Left ventricle myocardium inferior (tissue), 1 donor: Measurements from ENCODE around the gene CYP27C1. TPM values are rescaled to one million over a fixed set of nuclear protein-coding genes. Genes with fewer than 3 reads are reported as not detected.

Experiments used
- DNase-seq: peaks from one replicate; pipeline ENCODE4 v3.0.0-alpha.2; 2020
- H3K27ac ChIP-seq: fragments of 200-600 bp; replicated peaks from 2 replicates; pipeline ENCODE4 v1.8.0; 2021
- H3K27me3 ChIP-seq: fragments of 200-600 bp; 2 replicates; pipeline ENCODE4 v1.8.0; 2021; ENCODE audit warnings: low read depth
- H3K36me3 ChIP-seq: fragments of 200-600 bp; 2 replicates; pipeline ENCODE4 v1.8.0; 2021
- H3K4me1 ChIP-seq: fragments of 200-600 bp; 2 replicates; pipeline ENCODE4 v1.8.0; 2021
- H3K4me3 ChIP-seq: fragments of 200-600 bp; 2 replicates; pipeline ENCODE4 v1.8.0; 2021; ENCODE audit warnings: mild to moderate bottlenecking, moderate library complexity
- H3K9me3 ChIP-seq: fragments of 200-600 bp; replicated peaks from 2 replicates; pipeline ENCODE4 v1.8.0; 2021
- intact Hi-C: fragments of 100-400 bp; cut with micrococcal nuclease; formaldehyde crosslinking; loops from one replicate; pipeline ENCODE4 v1.11.0; 2022
- total RNA-seq: library from RNA; stranded (reverse); fragmentation: NEBNext Ultra II Directional; extraction: Animal tissue kit (Norgen Biotek cat#: 25700); gene quantifications from one replicate; pipeline ENCODE4 v1.2.1, GENCODE V29; 2021
- TF ChIP-seq, protein P1 (sequence below): fragments of 200-600 bp; IDR thresholded peaks from 2 replicates; pipeline ENCODE4 v1.8.0; 2021; ENCODE audit warnings: antibody characterized with exemption, mild to moderate bottlenecking, borderline replicate concordance
- donor health status: DM: no; HTN: yes; CAD: no; lungs with severe emphysema.

Gene CYP27C1
- total RNA-seq, 1 donor from 2014 or later = 0.11 TPM

DNA sequence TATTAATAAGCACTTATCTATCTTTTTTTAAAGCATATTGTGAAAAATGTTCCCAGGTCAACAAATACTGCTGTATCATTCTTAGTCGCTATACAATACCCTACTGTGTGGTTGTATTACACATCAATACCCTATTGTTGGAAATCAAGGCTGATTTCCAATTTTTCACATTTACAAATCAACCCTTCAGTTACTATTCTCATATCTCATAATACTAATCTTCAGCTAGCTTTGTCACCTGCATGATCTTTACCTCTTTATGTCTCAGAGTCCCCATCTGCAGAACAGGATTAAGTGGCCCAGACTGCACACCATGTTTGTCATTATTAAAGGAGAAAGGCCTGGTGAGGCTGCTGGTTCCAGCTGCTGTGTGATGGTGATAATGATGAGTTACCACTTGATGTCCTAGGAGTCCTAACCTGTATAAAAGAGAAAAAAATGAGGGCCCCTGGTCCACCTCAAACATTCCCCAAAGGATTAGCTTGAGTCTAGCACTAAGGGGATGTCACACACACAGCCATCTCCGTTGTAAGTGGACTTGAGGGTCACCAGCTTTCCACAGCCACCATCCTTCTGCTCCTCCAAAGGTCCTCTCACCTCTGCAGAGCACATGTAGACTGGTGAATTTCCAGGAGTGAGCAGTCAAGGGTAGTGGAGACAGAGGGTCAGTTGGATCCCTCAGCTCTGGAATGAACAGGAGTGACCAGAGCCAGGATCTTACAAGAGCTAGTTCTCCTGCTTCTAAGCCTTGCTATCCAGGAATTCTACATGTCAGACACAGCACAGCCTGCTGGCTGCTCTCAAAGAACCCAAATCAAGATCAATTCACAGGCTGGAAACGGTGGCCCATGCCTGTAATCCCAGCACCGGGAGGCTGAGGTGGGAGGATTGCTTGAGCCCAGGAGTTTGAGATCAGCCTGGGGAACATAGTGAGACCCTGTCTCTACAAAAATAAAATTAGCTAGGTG, 77.2 kb downstream of the CYP27C1 start:
- no peak for DNase-seq
- peak overlapping the region; percentile 51 for H3K27ac ChIP-seq
- TF ChIP-seq, protein P1, sequence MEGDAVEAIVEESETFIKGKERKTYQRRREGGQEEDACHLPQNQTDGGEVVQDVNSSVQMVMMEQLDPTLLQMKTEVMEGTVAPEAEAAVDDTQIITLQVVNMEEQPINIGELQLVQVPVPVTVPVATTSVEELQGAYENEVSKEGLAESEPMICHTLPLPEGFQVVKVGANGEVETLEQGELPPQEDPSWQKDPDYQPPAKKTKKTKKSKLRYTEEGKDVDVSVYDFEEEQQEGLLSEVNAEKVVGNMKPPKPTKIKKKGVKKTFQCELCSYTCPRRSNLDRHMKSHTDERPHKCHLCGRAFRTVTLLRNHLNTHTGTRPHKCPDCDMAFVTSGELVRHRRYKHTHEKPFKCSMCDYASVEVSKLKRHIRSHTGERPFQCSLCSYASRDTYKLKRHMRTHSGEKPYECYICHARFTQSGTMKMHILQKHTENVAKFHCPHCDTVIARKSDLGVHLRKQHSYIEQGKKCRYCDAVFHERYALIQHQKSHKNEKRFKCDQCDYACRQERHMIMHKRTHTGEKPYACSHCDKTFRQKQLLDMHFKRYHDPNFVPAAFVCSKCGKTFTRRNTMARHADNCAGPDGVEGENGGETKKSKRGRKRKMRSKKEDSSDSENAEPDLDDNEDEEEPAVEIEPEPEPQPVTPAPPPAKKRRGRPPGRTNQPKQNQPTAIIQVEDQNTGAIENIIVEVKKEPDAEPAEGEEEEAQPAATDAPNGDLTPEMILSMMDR = no peak

DNA sequence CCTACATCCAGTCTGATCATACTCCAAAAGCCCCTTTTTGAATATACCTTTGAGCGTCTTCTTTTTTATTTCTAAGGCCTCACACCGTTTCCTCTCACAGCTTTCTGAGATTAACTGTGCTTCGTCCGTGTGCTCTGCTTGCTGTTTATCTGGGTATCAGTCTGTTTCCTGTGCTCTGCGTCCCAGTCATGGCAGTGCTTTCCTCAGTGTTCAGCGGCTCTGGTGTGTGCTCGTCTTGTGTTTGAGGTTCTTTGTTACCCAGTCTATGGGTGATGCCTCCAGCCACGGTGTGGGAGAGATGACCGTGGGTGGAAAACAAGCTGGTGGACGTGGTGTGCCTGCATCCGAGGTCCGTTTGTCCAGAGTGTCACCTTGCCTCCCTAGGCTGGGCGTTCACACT, 79.6 kb downstream of the CYP27C1 start:
- Histone ChIP-seq H3K4me3 (no peak overlapping the region), H3K4me1 (peaks cover 21% of the 10 kb centered on the region), H3K36me3 (no peaks in the 10 kb centered on the region), H3K27ac (no peak overlapping the region), H3K27me3 (peaks cover 45% of the 10 kb centered on the region), H3K9me3 (peaks cover 6% of the 10 kb centered on the region)
- TF ChIP-seq, protein P1 = no peak
- intact Hi-C loops = no loop called here
- no peak for DNase-seq

More for the DNA sequence above, 77.2 kb downstream of the CYP27C1 start:
- H3K27me3 ChIP-seq = peaks cover 39% of the 10 kb centered on the region
- H3K9me3 ChIP-seq = peaks cover 6% of the 10 kb centered on the region
- H3K4me1 ChIP-seq = peaks cover 28% of the 10 kb centered on the region
- H3K36me3 ChIP-seq = no peaks in the 10 kb centered on the region
- intact Hi-C loops = no loop called here
- H3K4me3 ChIP-seq = no peak overlapping the region

DNA sequence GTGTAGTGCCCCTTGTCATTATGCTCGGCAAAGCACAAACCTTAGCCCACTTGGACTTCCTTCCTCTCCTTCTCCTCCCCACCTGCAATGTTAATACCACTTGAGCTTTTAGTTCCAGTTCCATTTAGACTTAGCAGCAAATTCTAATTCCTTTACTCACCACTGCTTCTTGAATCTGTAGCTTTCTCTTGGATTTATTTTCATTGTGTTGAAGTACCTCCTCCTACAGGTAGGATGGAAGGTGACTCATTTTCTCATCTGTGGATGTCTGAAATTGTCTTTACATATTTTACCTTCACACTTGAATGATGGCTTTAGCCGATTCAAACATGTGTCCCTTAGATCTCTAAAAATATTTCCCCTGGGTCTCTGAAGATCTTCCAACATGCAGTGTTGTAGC, 80.3 kb downstream of the CYP27C1 start:
- Histone ChIP-seq H3K27ac (no peak overlapping the region), H3K36me3 (no peaks in the 10 kb centered on the region), H3K27me3 (peaks cover 46% of the 10 kb centered on the region), H3K9me3 (peaks cover 6% of the 10 kb centered on the region), H3K4me3 (no peak overlapping the region), H3K4me1 (peaks cover 13% of the 10 kb centered on the region)
- no peak for DNase-seq
- intact Hi-C loops = no loop called here
- TF ChIP-seq, protein P1 = no peak

DNA sequence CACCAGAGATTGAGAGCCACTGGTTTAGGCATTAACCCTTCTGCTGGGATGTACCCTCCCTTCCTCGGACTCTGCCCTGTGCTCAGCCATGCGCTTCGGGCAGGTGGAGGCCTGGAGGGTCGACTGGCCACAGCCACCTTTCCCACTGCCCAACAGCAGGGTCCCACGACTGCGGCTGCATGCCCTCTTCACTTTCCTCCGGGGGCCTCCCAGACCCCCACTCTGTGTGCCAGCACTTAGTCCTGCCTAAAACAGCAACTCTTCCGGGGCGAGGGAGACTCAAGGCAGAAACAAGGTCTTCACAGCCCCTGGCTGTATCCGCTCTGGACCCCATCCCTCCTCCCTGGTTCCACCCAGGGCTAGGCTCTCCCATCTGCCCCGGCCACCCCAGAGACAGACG, 81.8 kb downstream of the CYP27C1 start:
- no peaks in the 10 kb centered on the region for H3K36me3 ChIP-seq
- H3K27me3 ChIP-seq = peaks cover 48% of the 10 kb centered on the region
- DNase-seq = no peak
- intact Hi-C loops = no loop called here
- no peak overlapping the region for H3K27ac ChIP-seq
- TF ChIP-seq, protein P1 = no peak
- H3K4me3 ChIP-seq = no peak overlapping the region
- peaks cover 6% of the 10 kb centered on the region for H3K9me3 ChIP-seq
- H3K4me1 ChIP-seq = no peaks in the 10 kb centered on the region

DNA sequence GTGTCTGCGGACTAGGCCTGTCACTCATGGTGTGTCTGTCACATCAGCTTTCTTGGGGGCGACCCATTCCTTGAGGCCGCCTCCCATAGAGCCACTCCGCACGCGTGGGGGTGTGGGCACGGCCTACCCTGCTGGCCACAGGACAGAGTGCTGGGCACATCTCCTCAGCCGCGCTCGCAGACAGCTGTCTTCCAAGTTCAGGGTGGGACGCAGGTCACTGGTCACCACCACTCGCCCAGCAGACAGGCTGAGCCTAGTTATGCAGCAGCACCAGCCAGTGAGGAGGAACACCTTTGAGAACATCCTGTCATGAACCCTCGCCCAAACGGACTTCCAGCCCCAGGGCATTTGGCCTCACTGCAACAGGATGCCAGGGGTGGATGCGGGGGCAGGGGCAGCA, 82.4 kb downstream of the CYP27C1 start:
- intact Hi-C loops = no loop called here
- H3K27ac ChIP-seq = no peak overlapping the region
- peaks cover 48% of the 10 kb centered on the region for H3K27me3 ChIP-seq
- TF ChIP-seq, protein P1 = no peak
- no peaks in the 10 kb centered on the region for H3K36me3 ChIP-seq
- no peak for DNase-seq
- H3K9me3 ChIP-seq = peaks cover 6% of the 10 kb centered on the region
- no peak overlapping the region for H3K4me3 ChIP-seq
- no peaks in the 10 kb centered on the region for H3K4me1 ChIP-seq
